ENCODE data around the gene ATXN10.

Gene ATXN10

DNA sequence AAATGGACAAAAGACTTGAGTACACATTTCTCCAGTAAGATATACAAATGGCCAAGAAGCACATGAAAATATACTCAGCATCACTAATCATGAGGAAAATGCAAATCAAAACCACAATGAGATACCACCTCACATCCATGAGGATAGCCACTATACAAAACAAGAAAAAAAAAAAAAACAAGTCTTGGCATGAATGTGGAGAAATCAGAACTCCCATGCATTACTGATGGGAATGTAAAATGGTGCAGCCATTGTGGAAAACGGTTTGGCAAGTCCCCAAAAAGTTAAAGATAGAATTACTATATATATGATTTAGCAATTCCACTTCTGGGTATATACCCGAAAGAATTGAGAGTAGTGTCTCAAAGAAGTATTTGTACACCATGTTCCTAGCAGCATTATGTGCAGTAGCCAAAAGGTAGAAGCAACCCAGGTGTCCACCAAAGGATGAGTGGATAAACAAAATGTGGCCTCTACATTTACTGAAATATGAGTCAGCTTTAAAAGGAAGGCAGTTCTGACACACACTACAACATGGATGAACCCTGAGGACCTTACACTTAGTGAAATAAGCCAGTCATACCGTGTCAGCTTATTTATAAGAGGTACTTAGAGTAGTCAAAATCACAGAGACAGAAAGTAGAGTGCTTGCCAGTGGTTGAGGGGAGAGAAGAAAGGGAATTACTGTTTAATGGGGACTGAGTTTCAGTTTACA, 159.1 kb downstream of the ATXN10 start:
- TF ChIP-seq, protein P1, sequence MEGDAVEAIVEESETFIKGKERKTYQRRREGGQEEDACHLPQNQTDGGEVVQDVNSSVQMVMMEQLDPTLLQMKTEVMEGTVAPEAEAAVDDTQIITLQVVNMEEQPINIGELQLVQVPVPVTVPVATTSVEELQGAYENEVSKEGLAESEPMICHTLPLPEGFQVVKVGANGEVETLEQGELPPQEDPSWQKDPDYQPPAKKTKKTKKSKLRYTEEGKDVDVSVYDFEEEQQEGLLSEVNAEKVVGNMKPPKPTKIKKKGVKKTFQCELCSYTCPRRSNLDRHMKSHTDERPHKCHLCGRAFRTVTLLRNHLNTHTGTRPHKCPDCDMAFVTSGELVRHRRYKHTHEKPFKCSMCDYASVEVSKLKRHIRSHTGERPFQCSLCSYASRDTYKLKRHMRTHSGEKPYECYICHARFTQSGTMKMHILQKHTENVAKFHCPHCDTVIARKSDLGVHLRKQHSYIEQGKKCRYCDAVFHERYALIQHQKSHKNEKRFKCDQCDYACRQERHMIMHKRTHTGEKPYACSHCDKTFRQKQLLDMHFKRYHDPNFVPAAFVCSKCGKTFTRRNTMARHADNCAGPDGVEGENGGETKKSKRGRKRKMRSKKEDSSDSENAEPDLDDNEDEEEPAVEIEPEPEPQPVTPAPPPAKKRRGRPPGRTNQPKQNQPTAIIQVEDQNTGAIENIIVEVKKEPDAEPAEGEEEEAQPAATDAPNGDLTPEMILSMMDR (IDR thresholded peaks at IDR 0.05; ENCODE audit: extremely low read depth, missing control alignments) = no peak
- no peak for DNase-seq (ENCODE audit: low spot score)

- TF ChIP-seq, protein P1 (IDR thresholded peaks at IDR 0.05; ENCODE audit: extremely low read depth, missing control alignments) = no peak
- DNase-seq (ENCODE audit: low spot score) = no peak
Observed at GRCh38 chr22:45831394-45831793, 159.8 kb downstream of the ATXN10 start.

- TF ChIP-seq, protein P1 (IDR thresholded peaks at IDR 0.05; ENCODE audit: extremely low read depth, missing control alignments) = no peak
Observed at GRCh38 chr22:45832180-45832579, 160.5 kb downstream of the ATXN10 start.

GRCh38 chr22:45832959-45833580, 161.4 kb downstream of the ATXN10 start:
- TF ChIP-seq, protein P1 (IDR thresholded peaks at IDR 0.05; ENCODE audit: extremely low read depth, missing control alignments) = no peak
- DNase-seq (ENCODE audit: low spot score) = no peak

More at GRCh38 chr22:45832180-45832579, 160.5 kb downstream of the ATXN10 start:
- DNase-seq (ENCODE audit: low spot score) = no peak

DNA sequence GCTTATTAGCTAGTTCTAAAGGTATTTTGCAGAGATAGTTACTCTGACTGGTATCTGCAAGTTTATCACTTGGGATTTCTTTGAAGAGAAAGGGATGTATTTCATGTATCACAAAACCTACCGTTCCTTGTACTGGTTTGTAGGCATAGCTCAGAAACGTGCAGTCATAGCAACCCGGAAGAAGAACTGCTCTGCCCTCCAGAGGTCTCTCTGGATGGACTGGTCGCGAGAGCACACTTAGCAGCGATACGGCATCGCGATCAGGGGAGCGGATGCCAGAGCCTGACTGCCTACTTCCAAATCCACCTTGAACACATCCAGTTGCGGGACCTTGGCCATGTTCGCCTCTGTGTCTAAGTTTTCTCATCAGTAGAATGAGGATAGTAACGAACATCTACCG, 162.0 kb downstream of the ATXN10 start:
- TF ChIP-seq, protein P1 (IDR thresholded peaks at IDR 0.05; ENCODE audit: extremely low read depth, missing control alignments) = no peak
- DNase-seq (ENCODE audit: low spot score) = no peak

- TF ChIP-seq, protein P1 (IDR thresholded peaks at IDR 0.05; ENCODE audit: extremely low read depth, missing control alignments) = no peak
- DNase-seq (ENCODE audit: low spot score) = no peak
Observed at GRCh38 chr22:45834241-45834640, 162.6 kb downstream of the ATXN10 start.

DNA sequence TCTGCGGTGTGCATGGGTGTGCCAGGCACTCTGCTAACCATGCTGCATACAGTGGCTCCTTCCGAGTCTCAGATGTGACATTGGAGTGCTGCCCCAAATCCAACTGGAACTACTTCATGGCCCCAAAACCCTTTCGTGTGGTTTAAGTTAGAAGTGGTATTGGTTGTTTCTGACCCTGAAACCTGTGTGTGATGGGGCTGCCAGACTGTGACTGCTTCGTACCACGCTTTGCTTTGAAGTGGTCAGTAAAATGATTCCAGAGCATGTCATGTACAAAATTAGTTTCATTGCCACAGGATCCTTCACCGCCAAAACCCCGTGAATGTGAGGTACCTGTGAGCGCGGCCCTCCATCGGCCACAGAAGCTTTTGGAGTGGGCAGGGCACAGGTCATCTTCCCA, 163.2 kb downstream of the ATXN10 start:
- TF ChIP-seq, protein P1 (IDR thresholded peaks at IDR 0.05; ENCODE audit: extremely low read depth, missing control alignments) = no peak

More for the DNA sequence above, 163.2 kb downstream of the ATXN10 start:
- no peak for DNase-seq (ENCODE audit: low spot score)

All from GM20000 (cell line).